Endothelial cell (in vitro differentiated cells): Measurements from ENCODE around the gene GRIP1. TPM values are rescaled to one million over a fixed set of nuclear protein-coding genes. Genes with fewer than 3 reads are reported as not detected.

Experiments used
- DNase-seq: peaks from one replicate; pipeline ENCODE4 v3.0.0; 2021; ENCODE audit warnings: low spot score
- H3K27ac Mint-ChIP-seq: one replicate; pipeline ENCODE4 v1.8.0; 2021; ENCODE audit warnings: mixed read lengths, inconsistent platforms; ENCODE audit not compliant: unreplicated experiment
- H3K27me3 Mint-ChIP-seq: one replicate; pipeline ENCODE4 v1.8.0; 2021; ENCODE audit warnings: mild to moderate bottlenecking, moderate library complexity, mixed read lengths, inconsistent platforms; ENCODE audit not compliant: unreplicated experiment
- H3K36me3 Mint-ChIP-seq: one replicate; pipeline ENCODE4 v1.8.0; 2021; ENCODE audit warnings: mild to moderate bottlenecking, low read depth, mixed read lengths, inconsistent platforms; ENCODE audit not compliant: unreplicated experiment
- H3K4me1 Mint-ChIP-seq: one replicate; pipeline ENCODE4 v1.8.0; 2021; ENCODE audit warnings: mild to moderate bottlenecking, mixed read lengths, inconsistent platforms; ENCODE audit not compliant: unreplicated experiment
- H3K4me3 Mint-ChIP-seq: one replicate; pipeline ENCODE4 v1.8.0; 2021; ENCODE audit warnings: mild to moderate bottlenecking, mixed read lengths, inconsistent platforms; ENCODE audit not compliant: unreplicated experiment
- H3K9me3 Mint-ChIP-seq: one replicate; pipeline ENCODE4 v1.8.0; 2021; ENCODE audit warnings: mixed read lengths, inconsistent platforms; ENCODE audit not compliant: unreplicated experiment
- CTCF ChIP-seq: fragments of 200-600 bp; sonication (generic); IDR thresholded peaks from one replicate; pipeline ENCODE4 v1.5.0; 2021; ENCODE audit warnings: antibody characterized with exemption; ENCODE audit not compliant: unreplicated experiment
- total RNA-seq: library from RNA; stranded (reverse); fragmentation: NEBNext Ultra II Directional; extraction: Animal tissue kit (Norgen Biotek cat#: 25700); gene quantifications from one replicate; pipeline ENCODE4 v1.2.1, GENCODE V29; 2021; ENCODE audit not compliant: unreplicated experiment

The GRIP1 gene
- total RNA-seq, 1 donor from 2014 or later, result 36.2 TPM

- H3K27me3 Mint-ChIP-seq, result no peaks in the 10 kb centered on the region
- H3K36me3 Mint-ChIP-seq, result no peaks in the 10 kb centered on the region
- H3K9me3 Mint-ChIP-seq, result no peaks in the 10 kb centered on the region
- TF ChIP-seq CTCF, result no peak
- DNase-seq, result no peak
- no peak overlapping the region for H3K27ac Mint-ChIP-seq
- peaks cover 4% of the 10 kb centered on the region for H3K4me1 Mint-ChIP-seq
- no peak overlapping the region for H3K4me3 Mint-ChIP-seq
Observed at GRCh38 chr12:66441905-66442559, 236.8 kb downstream of the GRIP1 start.

GRCh38 chr12:66438601-66439000 lies 240.3 kb downstream of the GRIP1 start:
- Mint-ChIP-seq H3K4me3 (no peak overlapping the region), H3K27me3 (no peaks in the 10 kb centered on the region), H3K27ac (no peak overlapping the region), H3K4me1 (peaks cover 4% of the 10 kb centered on the region), H3K36me3 (no peaks in the 10 kb centered on the region), H3K9me3 (no peaks in the 10 kb centered on the region)
- no peak for DNase-seq
- no peak for TF ChIP-seq CTCF

GRCh38 chr12:66430106-66430505 lies 248.8 kb downstream of the GRIP1 start:
- H3K27me3 Mint-ChIP-seq, result no peaks in the 10 kb centered on the region
- H3K36me3 Mint-ChIP-seq, result no peaks in the 10 kb centered on the region
- no peaks in the 10 kb centered on the region for H3K9me3 Mint-ChIP-seq
- H3K27ac Mint-ChIP-seq, result no peak overlapping the region
- no peak overlapping the region for H3K4me3 Mint-ChIP-seq
- no peak for DNase-seq
- H3K4me1 Mint-ChIP-seq, result no peaks in the 10 kb centered on the region
- no peak for TF ChIP-seq CTCF

GRCh38 chr12:66428870-66429269 lies 250.0 kb downstream of the GRIP1 start:
- Mint-ChIP-seq H3K27ac (no peak overlapping the region), H3K4me3 (no peak overlapping the region), H3K27me3 (no peaks in the 10 kb centered on the region), H3K36me3 (peaks cover 7% of the 10 kb centered on the region), H3K4me1 (no peaks in the 10 kb centered on the region), H3K9me3 (no peaks in the 10 kb centered on the region)
- no peak for DNase-seq
- no peak for TF ChIP-seq CTCF

GRCh38 chr12:66428261-66428660 lies 250.6 kb downstream of the GRIP1 start:
- TF ChIP-seq CTCF, result no peak
- H3K4me3 Mint-ChIP-seq, result no peak overlapping the region

More at GRCh38 chr12:66428261-66428660, 250.6 kb downstream of the GRIP1 start:
- no peak for DNase-seq
- peaks cover 7% of the 10 kb centered on the region for H3K36me3 Mint-ChIP-seq
- no peak overlapping the region for H3K27ac Mint-ChIP-seq
- no peaks in the 10 kb centered on the region for H3K4me1 Mint-ChIP-seq
- H3K9me3 Mint-ChIP-seq, result no peaks in the 10 kb centered on the region
- no peaks in the 10 kb centered on the region for H3K27me3 Mint-ChIP-seq
